Common myeloid progenitor, CD34-positive (primary cell): ENCODE measurements around the gene SCRT2.

ENCODE experiments used
- CTCF ChIA-PET: fragments of 350-600 bp; sonication (Branson Sonifier 250); formaldehyde crosslinking; loops from one replicate; lab custom pipeline; 2021; ENCODE audit warnings: antibody characterized with exemption; lab: Charles Lee
- POLR2A ChIA-PET: fragments of 350-600 bp; sonication (Branson Sonifier 250); formaldehyde crosslinking; loops from one replicate; lab custom pipeline; 2021; ENCODE audit warnings: antibody characterized with exemption; lab: Charles Lee
- DNase-seq, 3 donors: peaks; one replicate each; pipeline versions ENCODE4 v3.0.0 to v3.0.0-alpha.2; 2013
- H3K27ac ChIP-seq, 2 experiments: 1 replicate in 1 of 2; 2 replicates in 1 of 2; pipeline ENCODE4 v1.7.0; 2013; ENCODE audit warnings: inconsistent platforms in 2 of 2, low read length in 2 of 2, mild to moderate bottlenecking in 2 of 2, low read depth in 1 of 2, moderate library complexity in 1 of 2; ENCODE audit not compliant: severe bottlenecking in 2 of 2, insufficient read depth in 1 of 2, poor library complexity in 1 of 2
- H3K27me3 ChIP-seq, 5 experiments: replicated peaks in 2 of 5; 1 replicate in 3 of 5; 2 replicates in 2 of 5; pipeline versions ENCODE4 v1.6.1 to v1.7.0; 2013; ENCODE audit warnings: low read length in 4 of 5, mild to moderate bottlenecking in 2 of 5, moderate library complexity in 2 of 5, inconsistent platforms in 1 of 5; ENCODE audit not compliant: insufficient read depth in 5 of 5, control insufficient read depth in 4 of 5
- H3K36me3 ChIP-seq, 4 experiments: 1 replicate in 2 of 4; 2 replicates in 2 of 4; pipeline versions ENCODE4 v1.6.1 to v1.7.0; 2013; ENCODE audit warnings: low read length in 3 of 4, control low read depth in 1 of 4, mild to moderate bottlenecking in 1 of 4; ENCODE audit not compliant: control insufficient read depth in 4 of 4, insufficient read depth in 4 of 4
- H3K4me1 ChIP-seq, 4 experiments: 1 replicate in 3 of 4; 2 replicates in 1 of 4; pipeline versions ENCODE4 v1.6.1 to v1.7.1; 2013; ENCODE audit warnings: low read length in 3 of 4, mild to moderate bottlenecking in 3 of 4, control low read depth in 1 of 4, inconsistent platforms in 1 of 4, moderate library complexity in 1 of 4; ENCODE audit not compliant: control insufficient read depth in 4 of 4, insufficient read depth in 4 of 4; ENCODE audit errors: control extremely low read depth in 1 of 4
- H3K4me3 ChIP-seq, 7 experiments: 1 replicate in 4 of 7; 2 replicates in 3 of 7; pipeline versions ENCODE4 v1.5.1 to v1.7.0; 2013; ENCODE audit warnings: mild to moderate bottlenecking in 7 of 7, low read length in 6 of 7, moderate library complexity in 6 of 7, inconsistent platforms in 2 of 7, low read depth in 2 of 7, control low read depth in 1 of 7; ENCODE audit not compliant: insufficient read depth in 4 of 7, control insufficient read depth in 1 of 7; ENCODE audit errors: extremely low read depth in 1 of 7
- H3K9me3 ChIP-seq, 5 experiments: 1 replicate in 4 of 5; 2 replicates in 1 of 5; pipeline versions ENCODE4 v1.6.1 to v1.7.1; 2013; ENCODE audit warnings: low read length in 4 of 5, mild to moderate bottlenecking in 2 of 5, inconsistent platforms in 1 of 5, low read depth in 1 of 5, moderate library complexity in 1 of 5; ENCODE audit not compliant: control insufficient read depth in 4 of 5, insufficient read depth in 2 of 5; ENCODE audit errors: control extremely low read depth in 1 of 5
- WGBS: methylation state at CpG from one replicate; pipeline ENCODE4 v1.1.5; 2013; ENCODE audit not compliant: insufficient coverage; 5-methylcytosine and 5-hydroxymethylcytosine counted together

SCRT2 gene

DNA sequence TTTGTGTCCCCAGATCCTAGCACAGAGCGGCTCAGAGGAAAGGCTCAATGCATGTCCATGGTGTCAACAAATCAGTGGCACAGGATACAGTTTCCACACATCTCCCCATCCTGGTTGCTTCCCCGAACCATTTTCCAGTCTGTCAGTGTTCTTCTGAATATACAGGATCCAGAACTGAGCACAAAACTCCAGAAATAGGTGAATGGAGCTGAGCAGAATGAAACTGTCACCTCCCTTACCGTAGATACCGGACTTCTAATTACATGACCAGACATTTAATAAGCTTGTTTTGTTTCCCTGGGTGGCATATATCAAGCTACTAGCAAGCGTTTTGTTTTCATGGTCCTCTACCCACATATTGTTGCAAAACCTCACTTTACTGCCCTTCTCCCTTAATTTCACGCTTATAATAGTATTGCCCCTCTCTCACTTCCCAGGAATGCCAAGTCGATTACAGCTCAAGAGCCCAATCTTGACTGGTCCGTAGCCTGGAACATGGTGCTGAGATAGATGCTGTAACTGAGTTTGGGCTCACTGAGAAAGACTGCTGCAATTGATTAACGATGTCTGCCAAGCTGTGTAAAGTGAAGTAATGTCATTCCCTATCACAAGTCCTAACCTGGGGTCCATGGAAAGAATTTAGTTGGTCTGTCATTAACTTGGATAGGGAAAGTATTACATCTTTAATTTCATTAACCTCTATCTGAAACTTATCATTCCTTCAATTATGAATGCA is 12.0 kb upstream of the SCRT2 start:
- no peaks in the 10 kb centered on the region for H3K4me1 ChIP-seq
- no peak overlapping the region for H3K27ac ChIP-seq
- 93% methylated on average over 8 of the region's 9 CpGs for WGBS
- no peaks in the 10 kb centered on the region for H3K36me3 ChIP-seq
- H3K4me3 ChIP-seq, result no peak overlapping the region
- peaks cover 0 to 2% (median 0%) of the 10 kb centered on the region in 5 experiments for H3K27me3 ChIP-seq
- DNase-seq, result no peak
- no peaks in the 10 kb centered on the region for H3K9me3 ChIP-seq
- ChIA-PET POLR2A (no interaction called here), CTCF (interaction anchor here (0.7 to 2.1 kb wide), 4 partner anchors 9 to 62 kb away, joined by 3 to 7 read pairs (median 4); no protein-coding TSS in a partner anchor)

DNA sequence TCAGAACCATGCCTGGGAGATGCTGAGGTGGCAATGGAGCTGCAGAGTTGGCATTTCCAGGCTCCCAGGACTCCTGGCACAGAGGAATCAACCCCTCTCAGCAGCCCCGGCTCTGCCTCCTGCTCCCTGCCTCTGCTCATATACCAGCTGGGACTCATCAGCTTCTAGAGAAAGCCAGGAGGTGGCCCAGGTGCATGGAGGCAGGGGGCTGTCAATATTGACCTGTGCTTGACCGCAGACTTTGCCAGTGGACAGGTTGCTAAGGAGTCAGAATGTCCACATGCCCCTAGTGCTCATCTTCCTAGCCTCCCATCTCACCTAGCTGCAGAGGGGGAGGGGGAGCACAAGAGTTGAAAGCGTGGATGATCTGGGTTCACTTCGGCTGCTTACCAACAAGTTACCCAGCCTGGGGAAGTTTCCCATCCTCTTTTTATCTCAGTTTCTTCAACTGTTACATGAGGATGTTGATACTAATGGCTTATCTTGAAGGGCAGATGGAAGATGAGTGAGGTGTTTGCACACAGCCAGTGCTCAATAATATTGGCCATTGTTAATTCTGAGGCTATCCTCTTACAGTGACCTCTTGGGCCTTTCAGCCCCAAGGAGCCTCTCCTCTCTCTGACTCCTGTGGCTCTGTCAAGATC is 9.2 kb upstream of the SCRT2 start:
- no peaks in the 10 kb centered on the region for H3K9me3 ChIP-seq
- no peak for DNase-seq
- no peaks in the 10 kb centered on the region for H3K36me3 ChIP-seq
- H3K27ac ChIP-seq, result no peak overlapping the region
- H3K4me3 ChIP-seq, result no peak overlapping the region
- WGBS, result 90% methylated on average over 2 of the region's 4 CpGs
- H3K4me1 ChIP-seq, result peaks cover 0 to 1% (median 0%) of the 10 kb centered on the region in 4 experiments
- POLR2A ChIA-PET, result interaction anchor here (0.6 kb wide), 1 partner anchor 12 kb away, joined by 4 read pairs; no protein-coding TSS in a partner anchor
- CTCF ChIA-PET, result interaction anchor here (0.8 kb wide), 1 partner anchor 16 kb away, joined by 3 read pairs; no protein-coding TSS in a partner anchor
- peaks cover 0 to 2% (median 0%) of the 10 kb centered on the region in 5 experiments for H3K27me3 ChIP-seq

DNA sequence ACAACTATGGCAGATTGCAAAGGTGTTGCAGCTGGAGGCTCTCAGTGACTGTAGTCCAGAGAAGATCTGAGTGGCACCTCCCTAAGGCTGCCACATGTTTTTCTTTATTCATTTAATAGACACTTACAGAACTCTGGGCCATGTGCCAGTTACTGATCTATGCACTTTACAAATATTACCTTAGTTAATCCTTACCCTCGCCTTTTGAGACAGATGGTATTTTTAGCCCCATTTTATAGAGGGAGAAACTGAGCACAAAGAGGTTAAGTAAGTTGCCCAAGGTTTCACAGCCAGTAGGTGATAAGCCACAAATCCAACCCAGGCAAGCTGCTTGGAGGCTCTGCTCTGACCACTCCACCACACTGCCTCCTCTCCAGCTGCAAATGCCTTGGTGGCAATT is 6.5 kb upstream of the SCRT2 start:
- CTCF ChIA-PET, result interaction anchor here (1.0 to 1.3 kb wide), 2 partner anchors 15 to 46 kb away, joined by 3 to 4 read pairs; no protein-coding TSS in a partner anchor
- POLR2A ChIA-PET, result no interaction called here
- no peak for DNase-seq
- peaks cover 0 to 27% (median 3%) of the 10 kb centered on the region in 5 experiments for H3K27me3 ChIP-seq
- H3K9me3 ChIP-seq, result no peaks in the 10 kb centered on the region
- 83% methylated on average over 1 of the region's 1 CpG for WGBS
- H3K4me3 ChIP-seq, result no peak overlapping the region
- H3K4me1 ChIP-seq, result peaks cover 0 to 5% (median under 1%) of the 10 kb centered on the region in 4 experiments
- H3K27ac ChIP-seq, result no peak overlapping the region
- H3K36me3 ChIP-seq, result no peaks in the 10 kb centered on the region

DNA sequence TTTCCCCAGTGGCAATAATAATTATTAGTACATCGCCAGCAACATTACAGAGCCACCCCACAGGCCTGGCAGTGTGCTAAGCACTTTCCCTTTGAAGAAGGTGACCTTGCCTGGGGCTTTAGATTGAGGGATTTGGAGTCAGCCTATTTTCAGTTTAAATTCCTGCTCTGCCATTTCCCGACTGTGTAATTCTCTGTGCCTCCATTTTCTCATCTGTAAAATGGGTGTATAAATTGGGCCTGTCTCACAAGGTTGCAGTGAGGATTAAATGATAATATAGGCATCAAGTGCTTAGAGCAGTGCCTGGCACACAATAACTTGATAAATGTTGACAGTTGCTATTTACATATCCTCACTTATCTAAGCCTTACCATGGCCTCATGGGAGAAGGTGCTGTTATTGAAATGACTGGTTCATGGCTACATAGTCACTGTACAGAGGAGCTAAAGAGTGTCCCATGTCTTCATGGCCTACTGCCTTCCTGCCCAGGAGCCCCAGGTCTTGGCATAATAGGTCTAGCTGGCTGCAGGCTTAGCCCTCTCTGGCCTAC is 5.1 kb upstream of the SCRT2 start:
- H3K9me3 ChIP-seq, result no peaks in the 10 kb centered on the region
- ChIA-PET POLR2A (no interaction called here), CTCF (interaction anchor here (2.6 kb wide), 1 partner anchor 15 kb away, joined by 13 read pairs; no protein-coding TSS in a partner anchor)
- no peak overlapping the region for H3K27ac ChIP-seq
- no peaks in the 10 kb centered on the region for H3K36me3 ChIP-seq
- no peak for DNase-seq
- H3K27me3 ChIP-seq, result peaks cover 3 to 41% (median 8%) of the 10 kb centered on the region in 5 experiments
- H3K4me1 ChIP-seq, result peaks cover 2 to 19% (median 14%) of the 10 kb centered on the region in 4 experiments
- no peak overlapping the region for H3K4me3 ChIP-seq
- WGBS, result 100% methylated on average over 1 of the region's 2 CpGs

DNA sequence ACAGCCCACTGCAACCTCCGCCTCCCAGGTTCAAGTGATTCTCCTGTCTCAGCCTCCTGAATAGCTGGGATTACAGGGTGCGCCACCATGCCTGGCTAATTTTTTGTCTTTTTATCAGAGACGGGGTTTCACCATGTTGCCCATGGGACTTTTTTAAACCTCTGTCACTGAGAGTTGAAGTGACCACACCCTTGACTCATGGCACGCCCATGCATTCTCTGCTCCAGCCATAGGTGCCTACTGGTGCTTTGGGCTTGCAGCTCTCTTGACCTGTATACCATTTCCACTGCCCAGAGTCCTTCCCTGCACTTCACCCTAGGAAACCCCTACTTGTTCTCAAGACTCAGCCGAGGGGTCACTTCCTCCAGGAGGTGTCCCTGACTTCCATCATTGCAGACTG is 2.4 kb upstream of the SCRT2 start:
- POLR2A ChIA-PET, result no interaction called here

DNA sequence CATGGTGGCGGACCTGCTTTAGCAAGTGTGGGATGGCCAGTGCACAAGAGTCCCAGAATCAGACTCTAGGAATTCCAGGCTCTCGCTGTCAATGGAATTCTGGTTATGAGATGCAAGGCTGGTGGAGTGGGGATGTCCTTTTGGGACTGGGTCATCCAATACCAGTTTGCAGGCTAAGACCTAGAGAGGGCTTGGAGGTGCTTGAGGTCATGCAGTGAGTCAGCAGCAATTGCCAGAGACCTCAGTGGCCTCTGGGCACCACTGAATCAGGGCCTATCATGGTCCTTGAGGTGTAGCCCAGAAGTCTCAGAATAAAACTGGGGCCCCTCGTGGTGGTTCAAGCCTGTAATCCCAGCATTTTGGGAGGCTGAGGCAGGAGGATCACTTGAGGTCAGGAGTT is 1.4 kb upstream of the SCRT2 start:
- DNase-seq, result peak in 1 of 3 donors; percentile 56
- H3K4me1 ChIP-seq, result peaks cover 2 to 44% (median 33%) of the 10 kb centered on the region in 4 experiments
- H3K27ac ChIP-seq, result no peak overlapping the region
- ChIA-PET POLR2A (no interaction called here), CTCF (no interaction called here)
- H3K4me3 ChIP-seq, result peak overlapping the region in 2 of 7 experiments; percentile 41 to 57
- H3K9me3 ChIP-seq, result no peaks in the 10 kb centered on the region
- H3K36me3 ChIP-seq, result no peaks in the 10 kb centered on the region
- peaks cover 8 to 77% (median 16%) of the 10 kb centered on the region in 5 experiments for H3K27me3 ChIP-seq
- WGBS, result 59% methylated on average over 3 of the region's 3 CpGs

More for the DNA sequence above, 2.4 kb upstream of the SCRT2 start:
- no peak for DNase-seq
- Histone ChIP-seq H3K27me3 (peaks cover 8 to 67% (median 16%) of the 10 kb centered on the region in 5 experiments), H3K27ac (no peak overlapping the region), H3K4me1 (peaks cover 2 to 35% (median 26%) of the 10 kb centered on the region in 4 experiments), H3K36me3 (no peaks in the 10 kb centered on the region), H3K9me3 (no peaks in the 10 kb centered on the region), H3K4me3 (no peak overlapping the region)
- 99% methylated on average over 5 of the region's 5 CpGs for WGBS
- CTCF ChIA-PET, result interaction anchor here (0.9 to 2.6 kb wide), 3 partner anchors 12 to 117 kb away, joined by 3 to 13 read pairs (median 3); no protein-coding TSS in a partner anchor
